Tibial artery (tissue), 4 donors: ENCODE results near the gene TRIM71.
"Not testable (repeated sequence)": the region's sequence is repeated elsewhere in the genome, so short reads cannot be mapped to it uniquely, and the experiment has no call there.

Experiments
- DNase-seq, 2 donors: peaks; one replicate each; pipeline ENCODE4 v3.0.0-alpha.2; 2019
- H3K27ac ChIP-seq, 2 donors: fragments of 200-600 bp; sonication (generic) in 1 of 2; 1 replicate in 1 of 2; 2 replicates in 1 of 2; pipeline ENCODE4 v1.5.1; 2018 to 2019; ENCODE audit warnings: mild to moderate bottlenecking in 1 of 2
- H3K27me3 ChIP-seq, 2 donors: fragments of 200-600 bp; sonication (generic) in 1 of 2; one replicate each; pipeline versions ENCODE4 v1.5.1 to v1.6.0; 2016 to 2019
- H3K36me3 ChIP-seq, 3 donors: fragments of 200-600 bp; sonication (generic) in 2 of 3; one replicate each; pipeline ENCODE4 v1.5.1; 2016 to 2019; ENCODE audit warnings: mild to moderate bottlenecking in 2 of 3
- H3K4me1 ChIP-seq, 4 donors: fragments of 200-600 bp; sonication (generic) in 2 of 4; 1 replicate in 3 of 4; 2 replicates in 1 of 4; pipeline ENCODE4 v1.5.1; 2016 to 2019
- H3K4me3 ChIP-seq, 2 donors: fragments of 200-600 bp; sonication (generic) in 1 of 2; 1 replicate in 1 of 2; 2 replicates in 1 of 2; pipeline ENCODE4 v1.5.1; 2018 to 2019; ENCODE audit warnings: mild to moderate bottlenecking in 2 of 2
- H3K9me3 ChIP-seq, 3 donors: fragments of 200-600 bp; sonication (generic) in 1 of 3; one replicate each; pipeline ENCODE4 v1.5.1; 2016 to 2019
- CTCF ChIP-seq, 2 experiments: fragments of 200-600 bp in 1 of 2; fragments of 450-650 bp in 1 of 2; IDR thresholded peaks; one replicate each; pipeline ENCODE4 v1.5.1; 2017 to 2019; ENCODE audit warnings: antibody characterized with exemption in 2 of 2, mild to moderate bottlenecking in 1 of 2, moderate library complexity in 1 of 2
- intact Hi-C: fragments of 100-400 bp; cut with DNase I; formaldehyde crosslinking; loops from one replicate; pipeline ENCODE4 v1.15.0; 2023; ENCODE audit warnings: low total_unique reads

Gene TRIM71

GRCh38 chr3:32821686-32822296, 4.0 kb downstream of the TRIM71 start:
- H3K36me3 ChIP-seq = no peaks in the 10 kb centered on the region
- no peak for DNase-seq
- intact Hi-C loops = no loop called here
- H3K4me1 ChIP-seq = peaks cover 0 to 33% (median 29%) of the 10 kb centered on the region in 4 donors
- no peak for TF ChIP-seq CTCF (IDR thresholded peaks at IDR 0.05)
- H3K4me3 ChIP-seq = peak overlapping the region in 1 of 2 donors; percentile 36
- H3K27ac ChIP-seq = no peak overlapping the region
- peaks cover 0 to 53% of the 10 kb centered on the region in 2 donors for H3K27me3 ChIP-seq
- no peaks in the 10 kb centered on the region for H3K9me3 ChIP-seq

- Histone ChIP-seq H3K36me3 (no peaks in the 10 kb centered on the region), H3K4me1 (peaks cover 0 to 22% (median 18%) of the 10 kb centered on the region in 4 donors), H3K27me3 (peaks cover 0 to 42% of the 10 kb centered on the region in 2 donors), H3K9me3 (no peaks in the 10 kb centered on the region), H3K27ac (no peak overlapping the region), H3K4me3 (no peak overlapping the region)
- no peak for DNase-seq
- intact Hi-C loops = no loop called here
- no peak for TF ChIP-seq CTCF (IDR thresholded peaks at IDR 0.05)
Measured at GRCh38 chr3:32822609-32823498, 5.1 kb downstream of the TRIM71 start.

DNA sequence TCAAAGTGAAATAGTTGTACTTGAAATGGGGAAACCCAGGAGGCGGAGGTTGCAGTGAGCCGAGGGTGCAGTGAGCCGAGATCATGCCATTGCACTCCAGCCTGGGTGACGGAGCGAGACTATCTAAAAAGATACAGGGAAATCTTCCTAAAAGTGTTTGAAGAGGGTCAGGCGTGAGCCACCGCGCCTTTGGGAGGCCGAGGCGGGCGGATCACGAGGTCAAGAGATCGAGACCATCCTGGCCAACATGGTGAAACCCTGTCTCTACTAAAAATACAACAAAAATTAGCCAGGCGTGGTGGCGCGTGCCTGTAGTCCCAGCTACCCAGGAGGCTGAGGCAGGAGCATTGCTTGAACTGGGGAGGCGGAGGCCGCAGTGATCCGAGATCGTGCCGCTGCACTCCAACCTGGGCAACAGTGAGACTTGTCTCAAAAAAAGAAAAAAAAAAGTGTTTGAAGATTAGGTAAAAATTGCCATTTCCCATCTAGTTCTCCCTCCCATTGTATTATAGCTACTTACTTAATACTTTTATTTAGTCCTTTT, 5.9 kb downstream of the TRIM71 start:
- not testable (repeated sequence) for DNase-seq, H3K9me3 ChIP-seq
- H3K27me3 ChIP-seq = peaks cover 0 to 33% of the 10 kb centered on the region in 2 donors

GRCh38 chr3:32825601-32826375, 8.0 kb downstream of the TRIM71 start:
- H3K4me1 ChIP-seq = peaks cover 0 to 11% (median 9%) of the 10 kb centered on the region in 4 donors
- no peak overlapping the region for H3K4me3 ChIP-seq
- TF ChIP-seq CTCF (IDR thresholded peaks at IDR 0.05) = no peak
- H3K36me3 ChIP-seq = no peaks in the 10 kb centered on the region
- no peaks in the 10 kb centered on the region for H3K9me3 ChIP-seq
- no peak for DNase-seq
- intact Hi-C loops = no loop called here
- no peak overlapping the region for H3K27ac ChIP-seq
- H3K27me3 ChIP-seq = peaks cover 0 to 21% of the 10 kb centered on the region in 2 donors

More for the DNA sequence above, 5.9 kb downstream of the TRIM71 start:
- H3K4me3 ChIP-seq, H3K27ac ChIP-seq, intact Hi-C loops, H3K36me3 ChIP-seq: not testable (repeated sequence)
- H3K4me1 ChIP-seq = peaks cover 0 to 14% (median 10%) of the 10 kb centered on the region in 4 donors

GRCh38 chr3:32831062-32831461, 13.3 kb downstream of the TRIM71 start:
- H3K9me3 ChIP-seq = no peaks in the 10 kb centered on the region
- no peak for DNase-seq
- peaks cover 0 to 36% of the 10 kb centered on the region in 2 donors for H3K27me3 ChIP-seq
- no peak overlapping the region for H3K27ac ChIP-seq
- no peaks in the 10 kb centered on the region for H3K36me3 ChIP-seq
- no peak for TF ChIP-seq CTCF (IDR thresholded peaks at IDR 0.05)
- intact Hi-C loops = no loop called here
- H3K4me1 ChIP-seq = no peaks in the 10 kb centered on the region
- no peak overlapping the region for H3K4me3 ChIP-seq
